ENCODE data around the gene NME9. TPM values are rescaled to one million over a fixed set of nuclear protein-coding genes. Genes with fewer than 3 reads are reported as not detected.

Gene NME9
- total and polyA plus RNA-seq, 11 donors = not detected

DNA sequence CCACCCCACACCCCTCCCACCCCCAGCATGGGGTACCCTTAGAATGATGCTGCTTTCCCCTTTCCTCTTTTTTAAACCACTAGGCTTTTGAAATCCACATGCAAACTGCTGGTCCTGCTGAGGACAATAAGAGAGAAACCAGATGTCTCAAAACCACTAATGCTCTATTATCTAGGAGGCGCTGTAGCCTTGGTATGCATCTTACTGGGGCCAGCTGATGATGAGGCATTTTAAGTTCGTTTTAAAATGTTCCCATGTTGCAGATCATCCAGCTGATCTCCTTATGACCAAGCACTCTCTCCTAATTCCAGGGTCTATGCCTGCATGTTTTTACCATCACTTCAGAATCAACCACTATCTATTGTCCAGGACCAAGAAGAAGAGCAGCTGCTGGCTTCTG is 1.3 kb downstream of the NME9 start:
- no peaks in the 10 kb centered on the region for H3K36me3 ChIP-seq
- peak overlapping the region in 1 of 12 donors; percentile 71 for H3K4me3 ChIP-seq
- ATAC-seq = no peak
- DNase-seq = no peak
- intact Hi-C loops (cut with DNase I) = loop anchor here in 2 of 10 donors (10.0 kb wide), 2 partner anchors 134 to 266 kb away; partner anchors contain the start of gene CEP70 (in 1 of the 2)
- WGBS, 4 donors = 26 to 31% (median 30%) methylated on average over 2 of the region's 2 CpGs
- TF ChIP-seq POLR2A (IDR thresholded peaks at IDR 0.05) (no peak), CTCF (IDR thresholded peaks at IDR 0.05) (peak in 3 of 12 donors; percentile 5 to 24 (median 22))
- H3K27me3 ChIP-seq = no peaks in the 10 kb centered on the region
- no peak overlapping the region for H3K27ac ChIP-seq
- H3K4me1 ChIP-seq = peaks cover 0 to 28% (median 9%) of the 10 kb centered on the region in 12 donors
- H3K9me3 ChIP-seq = no peaks in the 10 kb centered on the region

GRCh38 chr3:138327831-138328230 is 1.8 kb downstream of the NME9 start:
- no peak overlapping the region for H3K27ac ChIP-seq
- H3K4me3 ChIP-seq = no peak overlapping the region
- DNase-seq (no peak), ATAC-seq (no peak)
- no peaks in the 10 kb centered on the region for H3K27me3 ChIP-seq
- WGBS, 4 donors = 80 to 93% (median 85%) methylated on average over 4 of the region's 4 CpGs
- peaks cover 0 to 31% (median 9%) of the 10 kb centered on the region in 12 donors for H3K4me1 ChIP-seq
- TF ChIP-seq CTCF (IDR thresholded peaks at IDR 0.05) (no peak), POLR2A (IDR thresholded peaks at IDR 0.05) (no peak)
- H3K36me3 ChIP-seq = no peaks in the 10 kb centered on the region
- no peaks in the 10 kb centered on the region for H3K9me3 ChIP-seq
- intact Hi-C loops (cut with DNase I) = loop anchor here in 2 of 10 donors (10.0 kb wide), 2 partner anchors 133 to 267 kb away; partner anchors contain the start of gene CEP70 (in 1 of the 2)

DNA sequence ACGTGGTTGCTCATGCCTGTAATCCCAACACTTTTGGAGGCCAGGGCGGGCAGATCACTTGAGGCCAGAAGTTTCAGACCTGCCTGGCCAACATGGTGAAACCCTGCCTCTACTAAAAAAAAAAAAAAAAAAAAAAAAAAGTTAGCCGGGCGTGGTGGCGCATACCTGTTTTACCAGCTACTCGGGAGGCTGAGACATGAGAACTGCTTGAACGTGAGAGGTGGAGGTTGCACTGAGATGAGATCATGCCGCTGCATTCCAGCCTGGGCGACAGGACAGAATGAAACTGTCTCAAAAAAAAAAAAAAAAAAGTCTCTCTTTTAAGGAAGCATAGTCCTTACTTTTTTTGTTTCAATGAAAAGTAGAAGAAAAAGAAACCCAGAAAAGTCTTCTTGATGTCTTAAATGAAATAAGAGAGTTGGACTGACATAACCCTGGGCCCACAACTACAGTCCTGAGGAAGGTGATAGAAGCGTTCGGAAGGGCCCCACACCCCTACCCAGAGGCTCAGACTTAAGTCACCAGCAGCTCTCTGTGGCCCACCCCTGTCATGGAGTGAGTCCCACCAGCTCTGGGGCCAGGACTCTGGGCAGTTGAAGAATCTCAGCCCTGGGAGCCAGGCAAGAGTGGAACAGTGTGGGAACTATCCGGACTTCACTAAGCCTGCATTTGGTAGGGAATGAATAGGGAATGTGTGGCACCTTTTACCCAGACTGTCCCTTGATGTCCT is 2.6 kb downstream of the NME9 start:
- intact Hi-C loops (cut with DNase I) = loop anchor here in 2 of 10 donors (10.0 kb wide), 2 partner anchors 132 to 268 kb away; partner anchors contain the start of gene CEP70 (in 1 of the 2)
- Histone ChIP-seq H3K36me3 (no peaks in the 10 kb centered on the region), H3K9me3 (no peaks in the 10 kb centered on the region), H3K4me3 (no peak overlapping the region), H3K27ac (no peak overlapping the region), H3K4me1 (peaks cover 0 to 28% (median 9%) of the 10 kb centered on the region in 12 donors), H3K27me3 (no peaks in the 10 kb centered on the region)
- DNase-seq (no peak), ATAC-seq (no peak)
- no peak for TF ChIP-seq POLR2A (IDR thresholded peaks at IDR 0.05)
- TF ChIP-seq CTCF (IDR thresholded peaks at IDR 0.05) = no peak
- 94 to 97% (median 96%) methylated on average over 12 of the region's 12 CpGs for WGBS, 4 donors

DNA sequence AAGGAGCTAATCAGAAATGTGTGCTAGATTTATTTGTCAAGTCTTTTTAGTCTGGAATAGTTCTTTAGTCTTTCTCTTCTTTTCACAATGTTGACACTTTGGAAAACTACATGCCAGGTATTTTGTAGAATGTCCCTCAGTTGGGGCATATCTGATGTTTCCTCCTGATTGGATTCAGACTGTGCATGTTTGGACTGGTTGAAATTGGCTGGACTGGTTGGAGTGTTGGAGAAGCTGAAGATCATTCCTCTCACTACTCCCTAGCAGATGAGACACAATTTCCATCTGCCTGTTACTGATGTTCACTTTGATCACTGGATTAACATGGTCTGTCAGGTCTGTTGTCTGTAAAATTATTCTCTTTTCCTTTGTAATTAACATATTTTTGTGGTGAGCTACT is 3.7 kb downstream of the NME9 start:
- Histone ChIP-seq H3K4me3 (no peak overlapping the region), H3K4me1 (peaks cover 0 to 28% (median 9%) of the 10 kb centered on the region in 12 donors), H3K36me3 (no peaks in the 10 kb centered on the region), H3K27me3 (no peaks in the 10 kb centered on the region), H3K9me3 (no peaks in the 10 kb centered on the region), H3K27ac (no peak overlapping the region)
- ATAC-seq (no peak), DNase-seq (no peak)
- intact Hi-C loops (cut with DNase I) = loop anchor here in 2 of 10 donors (10.0 kb wide), 2 partner anchors 131 to 269 kb away; partner anchors contain the start of gene CEP70 (in 1 of the 2)
- TF ChIP-seq POLR2A (IDR thresholded peaks at IDR 0.05) (no peak), CTCF (IDR thresholded peaks at IDR 0.05) (no peak)
